Thymus (tissue), 11 donors: ENCODE measurements around the gene LEMD1. TPM values are rescaled to one million over a fixed set of nuclear protein-coding genes. Genes with fewer than 3 reads are reported as not detected.
"Not testable (repeated sequence)": the region's sequence is repeated elsewhere in the genome, so short reads cannot be mapped to it uniquely, and the experiment has no call there.

Source experiments
- DNase-seq, 9 donors: peaks; one replicate each; pipeline ENCODE4 v3.0.0-alpha.2; 2013; ENCODE audit warnings: low spot score in 9 of 9, low read depth in 6 of 9, missing footprints in 1 of 9
- H3K27ac ChIP-seq, 2 donors: one replicate each; pipeline ENCODE4 v1.5.1; 2013; ENCODE audit warnings: control low read depth in 1 of 2, low read depth in 1 of 2, low read length in 1 of 2, mild to moderate bottlenecking in 1 of 2, moderate library complexity in 1 of 2
- H3K27me3 ChIP-seq, 2 donors: one replicate each; pipeline ENCODE4 v1.5.1; 2013; ENCODE audit warnings: low read length in 1 of 2; ENCODE audit not compliant: control insufficient read depth in 2 of 2, insufficient read depth in 1 of 2
- H3K36me3 ChIP-seq, 2 donors: one replicate each; pipeline ENCODE4 v1.5.1; 2013; ENCODE audit warnings: low read length in 1 of 2, mild to moderate bottlenecking in 1 of 2, moderate library complexity in 1 of 2; ENCODE audit not compliant: control insufficient read depth in 2 of 2, insufficient read depth in 2 of 2
- H3K4me1 ChIP-seq, 2 donors: one replicate each; pipeline ENCODE4 v1.5.1; 2013; ENCODE audit warnings: low read length in 2 of 2; ENCODE audit not compliant: control insufficient read depth in 2 of 2, insufficient read depth in 2 of 2
- H3K4me3 ChIP-seq, 2 donors: one replicate each; pipeline ENCODE4 v1.5.1; 2013; ENCODE audit warnings: low read length in 2 of 2, control low read depth in 1 of 2, mild to moderate bottlenecking in 1 of 2
- H3K9me3 ChIP-seq, 2 donors: one replicate each; pipeline ENCODE4 v1.5.1; 2013; ENCODE audit warnings: low read length in 1 of 2, mild to moderate bottlenecking in 1 of 2; ENCODE audit not compliant: control insufficient read depth in 2 of 2, insufficient read depth in 1 of 2
- WGBS: extraction: QIAGEN DNeasy Blood & Tissue Kit; methylation state at CpG from one replicate; pipeline ENCODE4 v1.1.7; 2013; 5-methylcytosine and 5-hydroxymethylcytosine counted together
- polyA plus RNA-seq: library from polyadenylated mRNA; stranded (reverse); fragments of 200-250 nt; gene quantifications from one replicate; pipeline ENCODE4 v1.2.3, GENCODE V29; 2013
- total RNA-seq: library from RNA; stranded (reverse); fragments of 120-200 nt; gene quantifications from one replicate; pipeline ENCODE4 v1.2.4, GENCODE V29; 2013
- donor health status: healthy.

Gene LEMD1
- total and polyA plus RNA-seq, 2 donors = 0.24 to 0.66 TPM

- no peak for DNase-seq
- 81% methylated on average over 11 of the region's 11 CpGs for WGBS
- Histone ChIP-seq H3K27me3 (peaks cover 0 to 55% of the 10 kb centered on the region in 2 donors), H3K4me3 (no peak overlapping the region), H3K27ac (no peak overlapping the region), H3K36me3 (no peaks in the 10 kb centered on the region), H3K9me3 (peaks cover 0 to 3% of the 10 kb centered on the region in 2 donors), H3K4me1 (peaks cover 1 to 15% of the 10 kb centered on the region in 2 donors)
Observed at GRCh38 chr1:205435578-205436573, 14.0 kb upstream of the LEMD1 start.

DNA sequence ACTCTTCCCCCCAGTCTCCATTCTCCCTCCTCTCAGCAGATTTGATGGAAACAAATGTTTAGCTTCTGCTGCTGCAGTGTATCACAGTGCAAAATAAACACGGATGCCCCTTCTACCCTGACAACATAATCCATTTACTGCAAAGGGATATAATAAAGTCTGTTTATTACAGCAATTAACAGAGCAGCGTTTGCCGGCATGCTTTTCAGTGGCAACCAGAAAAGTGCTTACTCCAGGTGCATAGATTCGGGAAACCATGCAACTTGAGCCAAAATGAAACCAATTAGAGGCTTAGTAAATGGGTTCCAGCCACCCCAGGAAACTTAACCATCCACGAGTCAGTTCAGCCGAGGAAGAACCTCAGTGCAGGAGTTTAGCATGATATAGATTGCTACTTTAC, 12.9 kb upstream of the LEMD1 start:
- no peaks in the 10 kb centered on the region for H3K9me3 ChIP-seq
- peaks cover 0 to 11% of the 10 kb centered on the region in 2 donors for H3K4me1 ChIP-seq
- WGBS = 87% methylated on average over 6 of the region's 6 CpGs
- H3K4me3 ChIP-seq = no peak overlapping the region
- H3K27ac ChIP-seq = no peak overlapping the region
- DNase-seq = no peak
- H3K27me3 ChIP-seq = peaks cover 0 to 66% of the 10 kb centered on the region in 2 donors
- no peaks in the 10 kb centered on the region for H3K36me3 ChIP-seq

GRCh38 chr1:205432692-205433091, 10.8 kb upstream of the LEMD1 start:
- WGBS = 100% methylated on average over 1 of the region's 1 CpG
- H3K4me1 ChIP-seq, H3K4me3 ChIP-seq, H3K27ac ChIP-seq, H3K9me3 ChIP-seq, DNase-seq, H3K36me3 ChIP-seq: not testable (repeated sequence)
- peaks cover 2 to 73% of the 10 kb centered on the region in 2 donors for H3K27me3 ChIP-seq

DNA sequence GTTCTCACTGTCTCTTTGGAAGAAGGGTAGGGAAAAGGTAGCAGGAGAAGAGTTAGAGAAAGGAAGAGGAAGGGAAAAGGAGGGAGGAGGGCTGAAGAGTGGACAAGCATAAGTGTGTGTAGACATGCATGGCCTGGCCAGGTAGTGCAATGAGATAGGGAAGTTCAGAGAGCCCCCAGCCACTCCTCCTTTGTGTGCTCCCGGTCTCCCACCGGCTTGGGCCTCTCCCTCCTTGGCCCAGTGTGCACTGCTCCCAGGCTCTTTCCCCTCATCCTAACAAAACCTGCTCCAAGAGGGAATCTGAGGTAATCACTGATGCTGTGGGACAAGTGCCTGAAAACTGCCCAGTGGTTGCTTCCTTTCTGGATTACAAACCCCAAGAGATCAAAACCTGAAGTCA, 10.3 kb upstream of the LEMD1 start:
- Histone ChIP-seq H3K27me3 (peaks cover 4 to 70% of the 10 kb centered on the region in 2 donors), H3K4me3 (no peak overlapping the region), H3K36me3 (no peaks in the 10 kb centered on the region), H3K27ac (no peak overlapping the region), H3K4me1 (peaks cover 0 to 8% of the 10 kb centered on the region in 2 donors), H3K9me3 (no peaks in the 10 kb centered on the region)
- DNase-seq = no peak
- 89% methylated on average over 2 of the region's 2 CpGs for WGBS

DNA sequence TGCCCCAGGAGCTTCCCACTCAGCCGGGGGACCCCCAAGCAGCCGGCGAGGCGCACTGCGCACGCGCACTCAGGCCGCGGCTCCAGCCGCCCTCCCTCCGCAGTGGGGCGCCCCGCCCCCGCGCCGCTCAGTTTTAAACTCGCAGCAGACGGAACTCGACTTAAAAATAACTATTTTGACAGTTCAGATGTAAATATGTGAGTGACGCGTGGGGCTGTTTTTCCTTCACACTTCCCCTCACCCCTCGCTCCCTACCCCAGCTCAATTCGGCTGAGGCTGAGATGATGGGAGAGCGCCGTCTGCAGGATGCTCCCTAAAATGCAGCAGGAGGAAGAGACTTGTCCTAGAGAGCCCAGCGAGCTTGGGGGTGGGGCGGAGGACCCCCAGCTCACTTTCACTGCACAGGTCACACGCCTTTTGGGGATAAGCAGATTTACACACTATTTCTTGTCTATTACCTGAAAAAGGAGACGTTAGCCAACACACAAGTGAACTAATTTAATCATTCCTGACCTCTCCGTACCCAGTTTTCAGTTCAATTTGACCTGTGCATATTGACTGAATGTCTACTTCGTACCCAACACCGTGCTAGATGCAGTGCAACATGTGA, 8.9 kb upstream of the LEMD1 start:
- Histone ChIP-seq H3K27me3 (peaks cover 4 to 68% of the 10 kb centered on the region in 2 donors), H3K4me3 (peak overlapping the region; percentile 24 to 34), H3K36me3 (no peaks in the 10 kb centered on the region), H3K4me1 (peaks cover 0 to 8% of the 10 kb centered on the region in 2 donors), H3K27ac (no peak overlapping the region), H3K9me3 (no peaks in the 10 kb centered on the region)
- 9% methylated on average over 32 of the region's 32 CpGs for WGBS
- DNase-seq = peak in 7 of 9 donors; percentile 19 to 73 (median 39)

GRCh38 chr1:205429762-205430695, 8.2 kb upstream of the LEMD1 start:
- no peak overlapping the region for H3K27ac ChIP-seq
- peaks cover 4 to 70% of the 10 kb centered on the region in 2 donors for H3K27me3 ChIP-seq
- WGBS = 71% methylated on average over 29 of the region's 29 CpGs
- H3K9me3 ChIP-seq = no peaks in the 10 kb centered on the region
- no peak for DNase-seq
- no peaks in the 10 kb centered on the region for H3K36me3 ChIP-seq
- peak overlapping the region; percentile 24 to 34 for H3K4me3 ChIP-seq
- H3K4me1 ChIP-seq = peaks cover 0 to 8% of the 10 kb centered on the region in 2 donors

GRCh38 chr1:205424901-205425600, 3.2 kb upstream of the LEMD1 start:
- no peak for DNase-seq
- no peak overlapping the region for H3K4me3 ChIP-seq
- peaks cover 4 to 63% of the 10 kb centered on the region in 2 donors for H3K27me3 ChIP-seq
- H3K36me3 ChIP-seq = no peaks in the 10 kb centered on the region
- H3K27ac ChIP-seq = no peak overlapping the region
- no peaks in the 10 kb centered on the region for H3K9me3 ChIP-seq
- 63% methylated on average over 8 of the region's 8 CpGs for WGBS
- no peaks in the 10 kb centered on the region for H3K4me1 ChIP-seq

- H3K36me3 ChIP-seq = no peaks in the 10 kb centered on the region
- no peaks in the 10 kb centered on the region for H3K4me1 ChIP-seq
- WGBS = 80% methylated on average over 6 of the region's 6 CpGs
- DNase-seq = no peak
- no peak overlapping the region for H3K4me3 ChIP-seq
- no peak overlapping the region for H3K27ac ChIP-seq
- peaks cover 4 to 56% of the 10 kb centered on the region in 2 donors for H3K27me3 ChIP-seq
- H3K9me3 ChIP-seq = no peaks in the 10 kb centered on the region
Observed at GRCh38 chr1:205423814-205424399, 2.1 kb upstream of the LEMD1 start.
